ENCODE data around the gene RGS9BP.
A peak's percentile ranks its signal among the peaks of the same experiment; 100 is the strongest.
"Not testable (repeated sequence)": the region's sequence is repeated elsewhere in the genome, so short reads cannot be mapped to it uniquely, and the experiment has no call there.

The RGS9BP gene

GRCh38 chr19:32695506-32695905 is 19.9 kb downstream of the RGS9BP start:
- not testable (repeated sequence) for DNase-seq (ENCODE audit: low read depth in 2 of 2)

DNA sequence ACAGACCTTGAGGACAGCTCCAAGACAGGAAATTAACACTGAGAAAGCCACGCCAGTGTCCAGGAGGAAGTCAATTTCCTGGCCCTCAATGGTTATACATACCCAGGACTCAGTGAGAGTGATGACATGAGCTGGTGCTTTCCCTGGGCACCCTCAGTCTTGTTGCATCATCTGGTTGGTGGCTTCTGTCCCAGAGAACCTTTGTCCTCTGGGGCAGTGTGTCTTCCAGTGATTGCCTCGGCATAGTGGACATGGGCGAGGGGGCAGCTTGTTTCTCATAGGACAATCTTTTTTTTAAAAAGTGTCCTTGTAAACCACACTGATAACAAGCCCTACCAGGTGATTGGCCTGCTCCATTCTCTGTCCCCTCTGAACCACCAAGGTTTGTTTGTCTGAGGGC is 21.1 kb downstream of the RGS9BP start:
- not testable (repeated sequence) for DNase-seq (ENCODE audit: low read depth in 2 of 2)

DNA sequence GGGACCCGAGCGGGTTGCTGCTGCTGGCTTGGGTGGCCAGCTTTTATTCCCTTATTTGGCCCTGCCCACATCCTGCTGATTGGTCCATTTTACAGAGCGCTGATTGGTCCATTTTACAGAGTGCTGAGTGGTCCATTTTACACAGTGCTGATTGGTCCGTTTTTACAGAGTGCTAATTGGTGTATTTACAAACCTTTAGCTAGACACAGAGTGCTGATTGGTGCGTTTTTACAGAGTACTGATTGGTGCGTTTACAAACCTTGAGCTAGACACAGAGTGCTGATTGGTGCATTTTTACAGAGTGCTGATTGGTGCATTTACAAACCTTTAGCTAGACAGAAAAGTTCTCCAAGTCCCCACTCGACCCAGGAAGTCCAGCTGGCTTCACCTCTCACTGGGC is 24.5 kb downstream of the RGS9BP start:
- not testable (repeated sequence) for DNase-seq (ENCODE audit: low read depth in 2 of 2)

DNA sequence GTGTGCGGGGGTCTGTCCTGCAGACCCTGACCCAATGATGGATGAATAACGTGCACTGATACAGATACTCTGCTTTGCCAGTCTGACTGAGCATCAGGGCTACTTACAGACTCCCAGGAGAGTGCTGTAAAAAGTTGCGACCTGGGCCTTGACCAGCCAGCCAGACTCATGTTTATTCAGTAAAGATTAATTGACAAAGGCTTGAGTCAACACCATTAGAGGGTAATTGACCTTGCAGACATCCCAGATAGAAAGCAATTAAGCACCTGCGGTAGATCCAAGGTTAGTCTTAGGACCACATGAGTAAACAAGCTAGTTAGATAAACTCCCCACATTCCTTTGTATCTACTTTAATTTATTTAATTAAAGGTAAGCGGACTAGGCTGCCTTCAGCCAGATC is 26.4 kb downstream of the RGS9BP start:
- no peak for DNase-seq (ENCODE audit: low read depth in 2 of 2)

GRCh38 chr19:32704006-32704405 is 28.4 kb downstream of the RGS9BP start:
- not testable (repeated sequence) for DNase-seq (ENCODE audit: low read depth in 2 of 2)

DNA sequence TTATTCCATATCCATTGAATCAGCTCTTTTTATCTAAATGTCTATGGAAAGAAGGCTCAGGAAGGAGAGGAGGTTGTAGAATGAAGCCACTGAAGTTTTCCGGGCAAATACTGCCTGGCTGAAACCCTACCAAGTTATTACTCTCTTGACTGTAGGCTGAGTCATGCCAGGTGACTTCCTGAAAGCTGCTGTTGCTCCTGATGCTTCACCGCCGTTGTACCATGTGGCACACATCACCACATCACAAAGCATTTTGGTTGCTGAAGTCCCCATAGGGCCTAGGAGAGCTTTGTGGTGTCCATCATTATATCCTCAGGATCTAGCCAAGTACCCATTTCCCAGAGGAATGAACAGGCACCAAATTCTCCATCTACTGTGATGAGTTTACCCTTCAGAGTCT is 32.8 kb downstream of the RGS9BP start:
- DNase-seq (ENCODE audit: low read depth in 2 of 2): peak in 1 of 2 donors; percentile 23

- no peak for DNase-seq (ENCODE audit: low read depth in 2 of 2)
Measured at GRCh38 chr19:32709032-32709431, 33.4 kb downstream of the RGS9BP start.

- no peak for DNase-seq (ENCODE audit: low read depth in 2 of 2)
Measured at GRCh38 chr19:32711747-32712146, 36.1 kb downstream of the RGS9BP start.

DNA sequence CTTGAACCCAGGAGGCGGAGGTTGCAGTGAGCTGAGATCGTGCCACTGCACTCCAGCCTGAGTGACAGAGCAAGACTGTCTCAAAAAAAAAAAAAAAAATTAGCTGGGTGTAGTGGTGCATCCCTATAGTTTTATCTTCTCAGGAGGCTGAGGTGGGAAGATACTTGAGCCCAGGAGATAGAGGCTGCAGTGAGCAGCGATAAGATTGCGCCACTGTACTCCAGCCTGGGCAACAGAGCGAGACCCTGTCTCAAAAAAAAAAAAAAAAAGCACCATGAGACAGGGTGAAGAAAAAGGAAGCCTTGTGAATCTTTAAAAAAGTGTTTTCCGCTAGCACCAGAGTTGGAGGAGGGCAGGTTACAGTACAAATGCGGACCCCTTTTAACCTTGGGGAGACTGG is 40.6 kb downstream of the RGS9BP start:
- not testable (repeated sequence) for DNase-seq (ENCODE audit: low read depth in 2 of 2)

GRCh38 chr19:32717496-32717895 is 41.8 kb downstream of the RGS9BP start:
- DNase-seq (ENCODE audit: low read depth in 2 of 2): no peak

- DNase-seq (ENCODE audit: low read depth in 2 of 2): no peak
Measured at GRCh38 chr19:32718286-32718685, 42.6 kb downstream of the RGS9BP start.

DNA sequence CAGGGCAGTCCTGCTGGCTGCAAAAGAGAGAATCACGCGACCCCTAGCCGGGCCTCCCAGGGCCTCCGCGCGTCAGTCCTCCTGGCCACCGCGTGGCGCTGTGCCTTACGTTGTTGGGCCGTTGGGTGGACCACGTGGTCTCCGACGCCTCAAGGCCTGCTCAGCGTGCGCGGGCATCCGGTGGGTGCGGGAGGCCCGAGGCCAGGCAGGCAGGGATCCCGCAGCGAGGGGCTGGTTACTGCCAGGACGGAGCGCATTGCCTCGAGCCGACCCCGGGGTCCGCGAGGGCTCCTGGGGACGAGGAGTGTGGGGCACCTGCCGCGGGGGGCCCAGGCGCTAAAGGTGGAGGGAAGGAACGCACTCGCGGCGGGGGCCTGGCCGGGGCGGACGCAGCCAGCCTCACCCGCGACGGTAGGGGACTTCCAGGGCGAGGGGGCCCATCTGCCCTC is 44.0 kb downstream of the RGS9BP start, which contains the start of gene TDRD12:
TDRD12 (plus strand) TSS at position 157 of the 449 bp plus-strand sequence. CDS start 306 bp downstream, outside the sequence.
- DNase-seq (ENCODE audit: low read depth in 2 of 2): no peak

DNA sequence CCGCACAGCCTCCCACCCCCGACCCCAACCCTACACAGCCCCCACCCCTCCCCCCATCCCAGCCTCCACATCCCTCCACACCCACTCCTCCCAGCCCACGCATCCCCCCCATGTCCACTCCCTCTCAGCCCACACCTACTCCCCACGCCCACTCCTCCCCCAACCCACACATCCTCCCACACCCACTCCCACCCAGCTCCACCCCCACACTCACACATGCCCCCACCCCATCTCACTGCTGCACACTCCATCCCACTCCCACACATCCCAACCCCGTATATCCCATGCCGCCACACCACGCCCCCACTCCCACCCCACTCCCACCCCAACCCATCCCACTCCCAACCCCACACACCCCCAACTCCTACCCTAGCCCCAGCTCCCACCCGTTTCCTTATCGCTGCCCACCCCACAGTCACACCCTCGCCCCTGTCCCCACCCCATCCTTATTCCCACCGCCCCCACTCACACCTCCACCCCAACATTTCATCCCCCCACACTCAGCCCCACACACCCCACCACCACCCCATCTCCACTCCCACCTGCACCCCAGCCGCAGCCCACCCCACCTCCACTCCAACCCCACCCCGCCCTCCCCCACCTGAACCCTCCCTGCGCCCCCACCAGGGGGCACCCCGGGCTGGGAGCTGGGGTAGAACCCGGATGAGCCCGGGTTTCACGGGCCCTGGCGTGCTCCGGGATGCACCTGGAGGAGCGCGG is 44.7 kb downstream of the RGS9BP start:
- no peak for DNase-seq (ENCODE audit: low read depth in 2 of 2)

- DNase-seq (ENCODE audit: low read depth in 2 of 2): no peak
Measured at GRCh38 chr19:32720936-32721250, 45.2 kb downstream of the RGS9BP start.

All from stimulated activated CD8-positive, alpha-beta memory T cell treated with anti-CD3 and anti-CD28 coated beads, Interleukin-7, amount 100 ng/mL, for 4 hours (primary cell).